Measurements from ENCODE around the gene ZNF574.

ZNF574 gene

DNA sequence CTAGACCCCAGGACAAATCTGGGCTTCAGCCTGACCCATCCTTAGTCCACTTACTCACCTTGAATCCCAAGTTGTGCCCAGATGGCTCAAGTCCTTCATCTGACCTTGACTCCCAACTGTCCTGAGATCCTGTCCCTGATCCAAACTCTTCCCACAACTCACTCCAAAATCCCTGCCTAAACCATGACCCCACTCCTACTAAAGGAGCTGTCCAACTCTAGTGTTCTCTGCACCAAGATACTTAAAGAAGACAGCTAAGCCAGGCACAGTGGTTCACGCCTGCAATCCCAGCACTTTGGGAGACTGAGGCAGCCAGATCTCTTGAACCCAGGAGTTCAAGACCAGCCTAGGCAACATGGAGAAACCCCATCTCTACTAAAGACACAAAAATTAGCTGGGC, 47.8 kb downstream of the ZNF574 start:
- Histone ChIP-seq H3K36me3 (replicated peaks) (no peaks in the 10 kb centered on the region), H3K4me1 (peaks cover 5% of the 10 kb centered on the region; the same call in 1 of the 2 replicates), H3K27me3 (ENCODE audit: low read depth) (no peaks in the 10 kb centered on the region), H3K9me3 (no peaks in the 10 kb centered on the region; the same call in 1 of the 2 replicates), H3K4me3 (no peak overlapping the region)
- in situ Hi-C loops (cut with MboI; ENCODE audit: low sequenced_read_pairs), result no loop called here
- no peak for DNase-seq (ENCODE audit: low spot score in 2 of 2)

DNA sequence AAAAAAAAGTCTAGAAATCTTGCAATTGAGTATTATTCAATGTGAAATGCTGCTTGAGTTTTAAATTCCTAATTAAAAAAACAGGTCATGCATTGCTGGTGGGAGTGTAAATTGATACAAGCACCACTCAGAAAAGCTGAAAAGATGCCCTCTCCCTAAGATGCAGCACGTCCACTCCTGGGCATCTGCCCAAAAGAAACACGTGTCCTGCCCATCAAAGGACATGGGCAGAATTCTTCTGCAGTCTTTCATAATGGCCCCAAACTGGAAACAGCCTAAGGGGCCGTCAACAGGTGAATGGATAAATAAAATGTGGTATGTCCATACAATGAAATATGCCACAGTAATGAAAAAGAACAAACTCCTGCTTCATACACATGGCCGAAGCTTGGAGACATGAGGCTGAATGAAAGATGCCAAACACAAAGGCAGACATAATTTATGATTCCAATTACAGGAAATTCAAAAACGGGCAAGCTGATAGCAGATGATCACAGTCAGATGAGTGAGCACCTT, 48.5 kb downstream of the ZNF574 start:
- DNase-seq (ENCODE audit: low spot score in 2 of 2), result no peak
- no peaks in the 10 kb centered on the region; the same call in 1 of the 2 replicates for H3K9me3 ChIP-seq
- no peak overlapping the region for H3K4me3 ChIP-seq
- no peaks in the 10 kb centered on the region for H3K27me3 ChIP-seq (ENCODE audit: low read depth)
- no peaks in the 10 kb centered on the region for H3K36me3 ChIP-seq (replicated peaks)
- in situ Hi-C loops (cut with MboI; ENCODE audit: low sequenced_read_pairs), result no loop called here
- peaks cover 5% of the 10 kb centered on the region; the same call in 1 of the 2 replicates for H3K4me1 ChIP-seq

DNA sequence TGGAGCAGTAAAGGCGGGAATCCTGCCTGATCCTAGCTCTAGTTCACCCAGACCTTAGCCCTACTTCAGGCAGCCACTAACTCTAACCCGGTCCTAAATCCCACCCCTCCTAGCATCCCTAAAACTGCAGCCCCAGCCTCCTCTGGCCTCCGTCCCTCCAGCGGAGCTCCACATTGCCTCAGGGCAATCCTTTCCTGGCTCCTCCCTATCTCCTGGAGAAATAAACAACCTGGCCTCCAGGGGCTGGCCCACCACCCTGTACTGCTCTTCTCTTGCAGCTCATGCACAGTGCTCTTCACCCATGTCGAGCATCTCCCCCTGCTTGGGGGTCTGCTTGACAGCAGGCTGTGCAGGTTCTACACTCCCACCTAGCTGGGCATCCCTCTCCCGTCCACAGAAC, 49.6 kb downstream of the ZNF574 start:
- Histone ChIP-seq H3K4me3 (no peak overlapping the region), H3K36me3 (replicated peaks) (no peaks in the 10 kb centered on the region), H3K4me1 (peaks cover 3% of the 10 kb centered on the region; the same call in 1 of the 2 replicates), H3K9me3 (no peaks in the 10 kb centered on the region; the same call in 1 of the 2 replicates), H3K27me3 (ENCODE audit: low read depth) (no peaks in the 10 kb centered on the region)
- in situ Hi-C loops (cut with MboI; ENCODE audit: low sequenced_read_pairs), result no loop called here
- DNase-seq (ENCODE audit: low spot score in 2 of 2), result no peak

DNA sequence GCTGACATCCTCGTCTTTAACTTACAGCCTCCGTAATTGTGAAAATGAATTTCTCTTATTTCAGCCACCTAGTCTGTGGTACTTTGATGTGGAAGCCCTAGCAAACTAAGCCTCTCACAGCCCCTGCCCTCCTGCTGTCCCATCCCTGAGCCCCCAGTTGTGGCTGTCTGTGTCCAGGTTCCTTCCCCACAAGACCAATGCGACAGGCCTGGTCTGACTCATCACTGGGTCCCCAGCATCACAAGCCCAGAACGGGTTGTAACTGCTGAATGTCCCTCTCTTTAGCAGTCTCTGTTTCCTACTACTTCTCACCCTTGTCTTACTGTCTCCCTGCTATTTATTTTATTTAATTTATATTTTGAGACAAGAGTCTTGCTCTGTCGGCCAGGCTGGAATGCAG, 50.6 kb downstream of the ZNF574 start:
- in situ Hi-C loops (cut with MboI; ENCODE audit: low sequenced_read_pairs), result no loop called here
- Histone ChIP-seq H3K4me1 (no peaks in the 10 kb centered on the region), H3K4me3 (no peak overlapping the region), H3K36me3 (replicated peaks) (no peaks in the 10 kb centered on the region), H3K27me3 (ENCODE audit: low read depth) (peaks cover 3% of the 10 kb centered on the region; the same call in 1 of the 2 replicates), H3K9me3 (no peaks in the 10 kb centered on the region; the same call in 1 of the 2 replicates)
- no peak for DNase-seq (ENCODE audit: low spot score in 2 of 2)

DNA sequence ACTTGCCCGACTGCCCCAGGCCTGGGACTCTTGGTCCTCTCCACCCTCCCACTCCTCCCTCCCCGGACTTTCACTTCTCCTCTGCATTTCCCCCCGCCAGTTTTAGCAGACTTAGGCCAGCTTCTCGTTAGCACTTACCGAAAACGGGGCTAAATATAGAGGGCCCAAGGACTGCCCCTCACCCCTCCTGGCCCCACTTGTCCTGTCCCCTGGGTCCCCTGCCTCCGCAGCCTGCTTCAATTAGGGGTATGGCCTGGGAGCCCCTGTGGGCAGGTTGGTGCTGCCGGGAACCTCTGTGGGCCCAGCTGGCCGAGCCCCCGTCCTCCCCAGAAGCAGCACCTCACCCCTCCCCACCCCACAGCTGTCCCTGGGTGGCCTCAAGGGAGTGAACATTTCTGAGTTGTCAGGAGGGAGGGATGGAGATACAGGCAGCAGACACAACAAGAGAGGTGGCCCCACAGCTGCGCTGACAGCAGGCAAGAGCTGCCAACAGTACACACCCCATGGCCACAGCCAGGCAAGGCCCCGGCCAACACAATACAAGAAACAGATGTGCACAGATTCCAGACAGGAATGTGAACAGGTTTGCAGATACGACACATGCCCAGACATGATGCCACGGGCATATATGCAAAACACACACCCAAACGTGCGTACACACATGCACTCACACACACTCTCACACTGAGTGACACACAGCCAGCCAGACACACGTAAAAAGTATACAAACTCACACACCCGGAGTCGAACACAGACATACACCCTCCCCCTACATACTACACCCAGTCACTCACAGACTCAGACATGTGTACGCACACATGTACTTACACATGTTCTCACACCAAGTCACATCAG, 53.7 kb downstream of the ZNF574 start:
- Histone ChIP-seq H3K4me1 (peaks cover 4% of the 10 kb centered on the region; the same call in 1 of the 2 replicates), H3K9me3 (no peaks in the 10 kb centered on the region), H3K4me3 (no peak overlapping the region), H3K27me3 (ENCODE audit: low read depth) (peaks cover 17% of the 10 kb centered on the region), H3K36me3 (replicated peaks) (no peaks in the 10 kb centered on the region)
- DNase-seq (ENCODE audit: low spot score in 2 of 2), result no peak
- in situ Hi-C loops (cut with MboI; ENCODE audit: low sequenced_read_pairs), result loop anchor here (10.0 kb wide), 1 partner anchor 175 kb away; the partner anchor contains the start of genes PAFAH1B3 and PRR19

DNA sequence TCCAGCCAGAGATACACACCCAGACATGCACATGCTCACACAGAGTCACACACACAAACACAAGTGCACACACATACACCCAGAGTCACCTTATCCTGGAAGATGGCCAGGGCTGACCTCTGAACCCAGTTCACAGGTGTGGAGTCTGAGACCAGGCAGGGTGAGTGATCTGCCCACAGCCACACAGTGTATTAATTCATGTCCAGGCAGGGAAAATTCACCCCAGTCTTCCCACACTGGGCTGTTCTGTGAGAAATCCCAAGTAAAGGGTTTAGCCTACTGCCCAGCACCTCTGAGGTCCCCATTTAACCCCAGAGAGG, 54.2 kb downstream of the ZNF574 start:
- peaks cover 17% of the 10 kb centered on the region for H3K27me3 ChIP-seq (ENCODE audit: low read depth)
- no peak for DNase-seq (ENCODE audit: low spot score in 2 of 2)
- no peaks in the 10 kb centered on the region for H3K36me3 ChIP-seq (replicated peaks)
- in situ Hi-C loops (cut with MboI; ENCODE audit: low sequenced_read_pairs), result loop anchor here (10.0 kb wide), 1 partner anchor 175 kb away; the partner anchor contains the start of genes PAFAH1B3 and PRR19
- peaks cover 4% of the 10 kb centered on the region; the same call in 1 of the 2 replicates for H3K4me1 ChIP-seq
- no peaks in the 10 kb centered on the region for H3K9me3 ChIP-seq
- no peak overlapping the region for H3K4me3 ChIP-seq
